Skeletal muscle tissue (tissue), 4 donors: ENCODE results near the gene CNPY1. TPM values are rescaled to one million over a fixed set of nuclear protein-coding genes. Genes with fewer than 3 reads are reported as not detected.
A peak's percentile ranks its signal among the peaks of the same experiment; 100 is the strongest.

Source experiments
- H3K27ac ChIP-seq: one replicate; pipeline ENCODE4 v1.7.0; 2013; ENCODE audit warnings: mild to moderate bottlenecking, low read depth, low read length, inconsistent platforms
- H3K27me3 ChIP-seq, 3 donors: one replicate each; pipeline ENCODE4 v1.7.0; 2013; ENCODE audit warnings: low read length in 3 of 3; ENCODE audit not compliant: control insufficient read depth in 3 of 3, insufficient read depth in 3 of 3
- H3K36me3 ChIP-seq, 3 donors: one replicate each; pipeline ENCODE4 v1.7.0; 2013; ENCODE audit warnings: low read length in 3 of 3; ENCODE audit not compliant: control insufficient read depth in 3 of 3, insufficient read depth in 3 of 3
- H3K4me1 ChIP-seq, 3 donors: one replicate each; pipeline ENCODE4 v1.7.0; 2013; ENCODE audit warnings: low read length in 3 of 3, mild to moderate bottlenecking in 3 of 3; ENCODE audit not compliant: control insufficient read depth in 3 of 3, insufficient read depth in 3 of 3
- H3K4me3 ChIP-seq, 3 donors: one replicate each; pipeline ENCODE4 v1.7.0; 2013; ENCODE audit warnings: low read length in 3 of 3
- H3K9ac ChIP-seq, 3 donors: one replicate each; pipeline ENCODE4 v1.7.0; 2013; ENCODE audit warnings: low read length in 3 of 3, mild to moderate bottlenecking in 3 of 3, moderate library complexity in 2 of 3, low read depth in 1 of 3
- H3K9me3 ChIP-seq, 3 donors: one replicate each; pipeline ENCODE4 v1.7.0; 2013; ENCODE audit warnings: low read length in 3 of 3; ENCODE audit not compliant: control insufficient read depth in 3 of 3
- total RNA-seq: library from RNA; depleted of rRNA; stranded (reverse); fragments of >200 nt; gene quantifications from one replicate; pipeline ENCODE4 v1.2.3, GENCODE V29; 2014
- donor health status: Osteomylitis.

Gene CNPY1
- total RNA-seq, 1 donor from 2014 or later: 0.52 TPM

DNA sequence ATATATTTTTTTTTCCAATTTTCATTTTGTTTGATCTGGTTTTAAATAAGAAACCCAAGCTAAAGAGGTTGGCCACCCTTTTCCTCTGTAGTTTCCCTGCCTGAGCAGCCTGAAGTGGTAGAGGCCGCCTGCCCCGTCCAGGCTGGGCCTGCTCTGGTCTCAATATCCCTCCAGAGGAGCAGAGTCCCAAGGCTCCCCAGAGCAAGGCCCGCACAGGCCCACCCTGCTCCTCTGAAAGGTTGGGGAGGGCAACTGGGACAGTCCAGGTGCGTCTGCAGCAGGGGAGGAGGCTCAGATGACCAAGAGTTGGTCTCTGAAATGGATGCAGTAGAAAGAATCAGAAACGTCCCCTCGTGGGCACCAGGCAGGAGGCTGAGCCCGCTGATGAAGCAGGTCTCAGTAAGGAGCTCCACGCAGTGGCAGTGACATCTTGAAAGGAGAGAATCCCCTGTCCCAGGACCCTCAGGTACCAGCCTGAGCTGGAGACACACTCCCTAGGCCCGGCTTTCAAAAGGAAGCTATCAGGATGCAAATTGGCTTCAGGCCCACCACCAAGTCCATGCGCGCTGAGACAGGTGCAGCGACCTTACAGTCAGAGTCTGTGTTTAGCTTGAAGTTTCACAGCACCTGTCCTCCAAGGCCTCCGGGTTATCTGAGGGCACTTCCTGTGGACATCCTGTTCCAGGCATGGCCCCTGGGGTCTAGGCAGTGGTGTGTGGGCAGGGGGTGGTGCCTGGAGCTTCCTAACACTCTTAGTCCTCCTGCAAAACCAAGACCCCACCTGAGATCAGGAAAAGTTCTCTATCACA is 50.7 kb downstream of the CNPY1 start:
- H3K9me3 ChIP-seq: no peaks in the 10 kb centered on the region
- H3K4me3 ChIP-seq: no peak overlapping the region
- H3K27ac ChIP-seq: no peak overlapping the region
- no peak overlapping the region for H3K9ac ChIP-seq
- H3K4me1 ChIP-seq: peaks cover 0 to 5% (median 0%) of the 10 kb centered on the region in 3 donors
- H3K27me3 ChIP-seq: peaks cover 10 to 25% (median 22%) of the 10 kb centered on the region in 3 donors
- H3K36me3 ChIP-seq: no peaks in the 10 kb centered on the region

DNA sequence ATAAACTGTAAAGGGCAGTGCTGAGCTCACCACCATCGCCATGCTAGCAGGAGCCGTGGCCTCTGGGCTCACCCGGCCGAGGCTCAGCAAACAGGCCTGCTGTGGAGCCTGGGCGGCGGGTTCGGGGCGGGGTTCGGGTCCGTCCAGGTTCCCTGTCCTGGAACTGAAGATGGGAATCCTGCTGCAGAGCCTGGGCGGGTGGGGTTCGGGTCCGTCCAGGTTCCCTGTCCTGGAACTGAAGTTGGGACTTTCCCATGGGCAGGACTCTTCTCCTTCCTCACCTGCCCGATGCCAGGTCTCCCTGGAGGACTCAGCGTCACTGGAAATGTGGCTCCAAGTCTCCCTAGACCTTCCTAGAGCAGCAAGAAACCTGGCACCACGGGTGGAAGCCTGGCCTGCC is 51.8 kb downstream of the CNPY1 start:
- no peaks in the 10 kb centered on the region for H3K36me3 ChIP-seq
- no peaks in the 10 kb centered on the region for H3K9me3 ChIP-seq
- H3K27me3 ChIP-seq: peaks cover 21 to 34% (median 27%) of the 10 kb centered on the region in 3 donors
- H3K27ac ChIP-seq: no peak overlapping the region
- no peak overlapping the region for H3K4me3 ChIP-seq
- no peak overlapping the region for H3K9ac ChIP-seq
- peaks cover 0 to 8% (median 3%) of the 10 kb centered on the region in 3 donors for H3K4me1 ChIP-seq

DNA sequence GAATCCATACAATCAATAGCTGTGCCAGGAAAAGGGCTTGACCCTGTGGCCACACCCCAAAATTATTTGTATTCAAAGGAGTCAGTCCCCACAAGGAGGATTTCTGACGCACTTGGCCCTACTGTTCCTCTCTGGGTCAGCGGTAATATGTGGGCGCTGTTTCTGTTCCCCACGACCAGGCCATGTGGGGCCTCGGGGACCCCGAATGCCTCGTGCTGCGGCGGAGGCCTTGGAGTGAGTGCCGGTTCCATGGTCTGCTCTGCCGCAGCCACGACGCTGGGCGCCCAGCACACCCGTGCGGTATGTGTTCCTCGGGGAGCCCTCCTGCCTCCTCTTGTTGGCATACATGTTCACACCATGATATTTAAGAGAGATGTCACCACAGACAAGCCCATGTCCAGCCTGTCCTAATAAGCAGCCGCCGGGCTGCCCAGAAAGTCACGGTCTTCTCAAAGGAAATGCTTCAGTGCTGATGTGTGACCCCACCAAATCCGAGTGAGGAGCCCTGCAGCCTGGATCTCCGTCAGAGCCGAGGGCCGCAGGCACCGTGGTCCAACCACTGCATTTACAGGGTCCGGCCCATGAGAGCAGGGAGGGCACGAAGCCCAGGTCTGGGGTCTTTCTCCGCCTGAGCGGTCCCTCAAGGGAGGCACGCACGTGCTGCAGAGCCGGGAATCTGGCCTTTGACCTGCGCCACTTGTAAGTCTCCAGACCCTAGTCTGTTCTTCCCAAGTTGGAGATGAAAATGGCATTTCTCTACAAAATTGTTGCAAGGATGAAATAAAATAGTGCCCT is 52.4 kb downstream of the CNPY1 start:
- peaks cover 23 to 38% (median 31%) of the 10 kb centered on the region in 3 donors for H3K27me3 ChIP-seq
- no peak overlapping the region for H3K4me3 ChIP-seq
- no peaks in the 10 kb centered on the region for H3K36me3 ChIP-seq
- H3K9ac ChIP-seq: no peak overlapping the region
- H3K4me1 ChIP-seq: peaks cover 0 to 8% (median 3%) of the 10 kb centered on the region in 3 donors
- no peak overlapping the region for H3K27ac ChIP-seq
- no peaks in the 10 kb centered on the region for H3K9me3 ChIP-seq

- Histone ChIP-seq H3K4me1 (peaks cover 0 to 8% (median 3%) of the 10 kb centered on the region in 3 donors), H3K27me3 (peaks cover 37 to 57% (median 39%) of the 10 kb centered on the region in 3 donors), H3K9me3 (no peaks in the 10 kb centered on the region), H3K36me3 (no peaks in the 10 kb centered on the region), H3K9ac (no peak overlapping the region), H3K4me3 (no peak overlapping the region), H3K27ac (no peak overlapping the region)
These were observed 54.5 kb downstream of the CNPY1 start for GRCh38 chr7:155491812-155492211.

GRCh38 chr7:155490697-155491628 is 55.4 kb downstream of the CNPY1 start:
- peak overlapping the region; percentile 52 to 65 (median 54) for H3K4me3 ChIP-seq
- H3K9ac ChIP-seq: peak overlapping the region in 1 of 3 donors; percentile 33
- no peaks in the 10 kb centered on the region for H3K9me3 ChIP-seq
- H3K27ac ChIP-seq: no peak overlapping the region
- H3K27me3 ChIP-seq: peaks cover 38 to 58% (median 39%) of the 10 kb centered on the region in 3 donors
- peaks cover 0 to 8% (median 3%) of the 10 kb centered on the region in 3 donors for H3K4me1 ChIP-seq
- no peaks in the 10 kb centered on the region for H3K36me3 ChIP-seq

- H3K36me3 ChIP-seq: no peaks in the 10 kb centered on the region
- H3K4me3 ChIP-seq: peak overlapping the region; percentile 52 to 65 (median 54)
- H3K4me1 ChIP-seq: peaks cover 0 to 8% (median 3%) of the 10 kb centered on the region in 3 donors
- no peaks in the 10 kb centered on the region for H3K9me3 ChIP-seq
- peaks cover 39 to 54% (median 40%) of the 10 kb centered on the region in 3 donors for H3K27me3 ChIP-seq
- no peak overlapping the region for H3K27ac ChIP-seq
- H3K9ac ChIP-seq: no peak overlapping the region
These were observed 56.3 kb downstream of the CNPY1 start for GRCh38 chr7:155489862-155490696.

GRCh38 chr7:155489158-155489840 is 57.1 kb downstream of the CNPY1 start:
- Histone ChIP-seq H3K9me3 (no peaks in the 10 kb centered on the region), H3K27ac (no peak overlapping the region), H3K9ac (no peak overlapping the region), H3K27me3 (peaks cover 40 to 61% (median 47%) of the 10 kb centered on the region in 3 donors), H3K4me3 (no peak overlapping the region), H3K36me3 (no peaks in the 10 kb centered on the region), H3K4me1 (peaks cover 0 to 8% (median 3%) of the 10 kb centered on the region in 3 donors)

GRCh38 chr7:155488483-155489127 is 57.8 kb downstream of the CNPY1 start:
- Histone ChIP-seq H3K9ac (no peak overlapping the region), H3K36me3 (no peaks in the 10 kb centered on the region), H3K27ac (no peak overlapping the region), H3K9me3 (no peaks in the 10 kb centered on the region), H3K4me1 (peaks cover 3 to 8% (median 5%) of the 10 kb centered on the region in 3 donors), H3K4me3 (no peak overlapping the region), H3K27me3 (peaks cover 45 to 65% (median 48%) of the 10 kb centered on the region in 3 donors)
